HEK293 (cell line): ENCODE measurements around the gene NRIP3.

Experiments
- CTCF ChIA-PET: fragments of 350-600 bp; formaldehyde crosslinking; extraction: SDS; loops from one replicate; lab custom pipeline; 2021; ENCODE audit warnings: antibody characterized with exemption; lab: Yijun Ruan, JAX
- POLR2A ChIA-PET: fragments of 300-600 bp; formaldehyde crosslinking; extraction: SDS; loops from one replicate; lab custom pipeline; 2020; ENCODE audit warnings: antibody characterized with exemption, inconsistent platforms; lab: Yijun Ruan, JAX
- H3K27ac ChIP-seq: fragments of 200-500 bp; sonication (Bioruptor generic); 2 replicates; pipeline ENCODE4 v1.5.1; 2014; ENCODE audit warnings: low read depth, low read length, control low read depth, inconsistent platforms; ENCODE audit errors: extremely low read depth
- H3K36me3 ChIP-seq, 2 experiments: fragments of 200-500 bp in 1 of 2; sonication (Bioruptor generic) in 1 of 2; 1 replicate in 1 of 2; 2 replicates in 1 of 2; pipeline ENCODE4 v1.5.1; 2014 to 2017; ENCODE audit warnings: inconsistent platforms in 2 of 2, low read length in 2 of 2; ENCODE audit not compliant: control insufficient read depth in 2 of 2, insufficient read depth in 1 of 2
- H3K4me1 ChIP-seq: fragments of 200-500 bp; sonication (Bioruptor generic); 2 replicates; pipeline ENCODE4 v1.5.1; 2014; ENCODE audit warnings: mild to moderate bottlenecking, low read length, inconsistent platforms; ENCODE audit not compliant: control insufficient read depth, insufficient read depth
- H3K4me3 ChIP-seq: 2 replicates; pipeline ENCODE4 v1.5.1; 2011; ENCODE audit warnings: low read depth, mild to moderate bottlenecking, control low read depth, low read length, moderate library complexity
- H3K9me3 ChIP-seq: fragments of 200-500 bp; sonication (Bioruptor generic); 2 replicates; pipeline ENCODE4 v1.5.1; 2014; ENCODE audit warnings: low read depth, low read length, inconsistent platforms; ENCODE audit not compliant: control insufficient read depth, insufficient read depth
- ATF2 ChIP-seq: fragments of 450-650 bp; formaldehyde crosslinking; IDR thresholded peaks from 2 replicates; pipeline ENCODE4 v1.5.1; 2016; ENCODE audit warnings: missing biosample characterization, missing genetic modification characterization, low read depth
- KLF10 ChIP-seq: fragments of 450-650 bp; IDR thresholded peaks from 2 replicates; pipeline ENCODE4 v1.5.1; 2018; ENCODE audit warnings: missing biosample characterization, mild to moderate bottlenecking, missing genetic modification characterization
- KLF8 ChIP-seq: fragments of 450-650 bp; formaldehyde crosslinking; IDR thresholded peaks from 2 replicates; pipeline ENCODE4 v1.5.1; 2016; ENCODE audit warnings: missing biosample characterization, missing genetic modification characterization
- PRDM6 ChIP-seq: fragments of 450-650 bp; formaldehyde crosslinking; IDR thresholded peaks from 2 replicates; pipeline ENCODE4 v1.5.1; 2017; ENCODE audit warnings: missing biosample characterization, missing genetic modification characterization
- ZBTB11 ChIP-seq: fragments of 450-650 bp; formaldehyde crosslinking; conservative IDR thresholded peaks from 2 replicates; pipeline ENCODE4 v1.5.1; 2016; ENCODE audit warnings: low read depth, missing biosample characterization, missing genetic modification characterization
- ZBTB17 ChIP-seq: fragments of 450-650 bp; formaldehyde crosslinking; IDR thresholded peaks from 2 replicates; pipeline ENCODE4 v1.5.1; 2016; ENCODE audit warnings: missing biosample characterization, missing genetic modification characterization
- ZBTB6 ChIP-seq: fragments of 450-650 bp; formaldehyde crosslinking; IDR thresholded peaks from 2 replicates; pipeline ENCODE4 v1.5.1; 2017; ENCODE audit warnings: missing biosample characterization, missing genetic modification characterization
- ZFP3 ChIP-seq: fragments of 450-650 bp; formaldehyde crosslinking; IDR thresholded peaks from 2 replicates; pipeline ENCODE4 v1.5.1; 2016; ENCODE audit warnings: low read depth, missing biosample characterization, missing genetic modification characterization
- ZNF114 ChIP-seq: fragments of 450-650 bp; formaldehyde crosslinking; IDR thresholded peaks from 2 replicates; pipeline ENCODE4 v1.5.0; 2017; ENCODE audit warnings: missing biosample characterization, missing genetic modification characterization
- ZNF140 ChIP-seq: fragments of 450-650 bp; formaldehyde crosslinking; IDR thresholded peaks from 2 replicates; pipeline ENCODE4 v1.5.1; 2016; ENCODE audit warnings: missing biosample characterization, missing genetic modification characterization
- ZNF23 ChIP-seq: fragments of 450-650 bp; formaldehyde crosslinking; IDR thresholded peaks from 2 replicates; pipeline ENCODE4 v1.5.1; 2016; ENCODE audit warnings: missing biosample characterization, missing genetic modification characterization, borderline replicate concordance
- ZNF266 ChIP-seq: fragments of 450-650 bp; formaldehyde crosslinking; IDR thresholded peaks from 2 replicates; pipeline ENCODE4 v1.5.1; 2016; ENCODE audit warnings: missing biosample characterization, missing genetic modification characterization, low read depth
- ZNF280D ChIP-seq: fragments of 450-650 bp; formaldehyde crosslinking; IDR thresholded peaks from 2 replicates; pipeline ENCODE4 v1.5.1; 2016; ENCODE audit warnings: missing biosample characterization, missing genetic modification characterization
- ZNF610 ChIP-seq: fragments of 450-650 bp; formaldehyde crosslinking; IDR thresholded peaks from 2 replicates; pipeline ENCODE4 v1.5.1; 2016; ENCODE audit warnings: missing biosample characterization, missing genetic modification characterization, borderline replicate concordance
- ZNF654 ChIP-seq: fragments of 450-650 bp; formaldehyde crosslinking; IDR thresholded peaks from 2 replicates; pipeline ENCODE4 v1.5.1; 2016; ENCODE audit warnings: low read depth, missing biosample characterization, missing genetic modification characterization
- ZNF707 ChIP-seq: fragments of 450-650 bp; formaldehyde crosslinking; IDR thresholded peaks from 2 replicates; pipeline ENCODE4 v1.5.1; 2016; ENCODE audit warnings: missing biosample characterization, missing genetic modification characterization
- ZNF768 ChIP-seq: fragments of 450-650 bp; formaldehyde crosslinking; IDR thresholded peaks from 2 replicates; pipeline ENCODE4 v1.5.1; 2018; ENCODE audit warnings: missing biosample characterization, mild to moderate bottlenecking, missing genetic modification characterization
- ZSCAN23 ChIP-seq: fragments of 450-650 bp; formaldehyde crosslinking; IDR thresholded peaks from 2 replicates; pipeline ENCODE4 v1.5.1; 2016; ENCODE audit warnings: missing biosample characterization, missing genetic modification characterization
- ZSCAN4 ChIP-seq: fragments of 450-650 bp; formaldehyde crosslinking; IDR thresholded peaks from 2 replicates; pipeline ENCODE4 v1.5.1; 2017; ENCODE audit warnings: missing biosample characterization, missing genetic modification characterization

NRIP3 gene

GRCh38 chr11:9001736-9002135, 2.1 kb downstream of the NRIP3 start:
- Histone ChIP-seq H3K36me3 (no peaks in the 10 kb centered on the region), H3K4me3 (no peak overlapping the region), H3K9me3 (no peaks in the 10 kb centered on the region)
- ChIA-PET POLR2A (interaction anchor here (0.6 to 2.8 kb wide), 2 partner anchors 17 to 38 kb away, joined by 3 to 21 read pairs; partner anchors contain the start of gene TMEM9B), CTCF (interaction anchor here (1.1 kb wide), 1 partner anchor 34 kb away, joined by 3 read pairs; no protein-coding TSS in a partner anchor)
- TF ChIP-seq ZBTB17 (peak; percentile 48; the same call in 1 of the 2 replicates), ATF2 (tag by site-specific recombination) (no peak)
- TF ChIP-seq, all 188 proteins: peak for 1
- no peak overlapping the region for H3K27ac ChIP-seq
- no peaks in the 10 kb centered on the region for H3K4me1 ChIP-seq

- no peaks in the 10 kb centered on the region for H3K9me3 ChIP-seq
- H3K36me3 ChIP-seq: no peaks in the 10 kb centered on the region
- no peak overlapping the region for H3K4me3 ChIP-seq
- no peak for TF ChIP-seq ZNF768 (tag by site-specific recombination)
- no peak for TF ChIP-seq ZNF140 (tag by site-specific recombination)
- no peak for TF ChIP-seq ZNF114 (tag by site-specific recombination)
- TF ChIP-seq ZFP3 (tag by site-specific recombination): no peak
- no peak for TF ChIP-seq ZSCAN23 (tag by site-specific recombination)
- no peak for TF ChIP-seq ZSCAN4 (tag by site-specific recombination)
- TF ChIP-seq ZNF23 (tag by site-specific recombination): no peak
- TF ChIP-seq ZNF654 (tag by site-specific recombination): no peak
- TF ChIP-seq KLF8 (tag by site-specific recombination): no peak
- no peak for TF ChIP-seq KLF10
- TF ChIP-seq ZNF266: no peak
- no peak for TF ChIP-seq ZBTB11 (tag by site-specific recombination)
- no peak for TF ChIP-seq ZBTB6 (tag by site-specific recombination)
- no peak for TF ChIP-seq ZNF280D (tag by site-specific recombination)
- TF ChIP-seq ZNF707 (tag by site-specific recombination): no peak
- TF ChIP-seq ZNF610 (tag by site-specific recombination): no peak
- TF ChIP-seq PRDM6 (tag by site-specific recombination): no peak
- TF ChIP-seq, all 188 proteins: peak for 0
- CTCF ChIA-PET: interaction anchor here (0.6 kb wide), 2 partner anchors 16 to 41 kb away, joined by 3 read pairs; no protein-coding TSS in a partner anchor
- no peaks in the 10 kb centered on the region for H3K4me1 ChIP-seq
- POLR2A ChIA-PET: no interaction called here
- H3K27ac ChIP-seq: no peak overlapping the region
These were observed 5.8 kb downstream of the NRIP3 start for GRCh38 chr11:8998017-8998416.
